IMR-90 (cell line): ENCODE data around the gene ANKRD13D. TPM values are rescaled to one million over a fixed set of nuclear protein-coding genes. Genes with fewer than 3 reads are reported as not detected.

ENCODE experiments used
- ATAC-seq: fragments of 200-7000 bp; cut with Tn5 transposase; 2 replicates; pipeline ENCODE4 v1.9.1; 2020; ENCODE audit warnings: low read depth, mild to moderate bottlenecking, moderate library complexity
- BruUV-seq: library from RNA; stranded (reverse); fragments of 400-500 nt; replicated peaks from 2 replicates; lab custom pipeline; 2021; lab: Mats Ljungman, UMichigan
- CTCF ChIA-PET: fragments of 300-600 bp; formaldehyde crosslinking; extraction: SDS; loops from one replicate; lab custom pipeline; 2021; ENCODE audit warnings: antibody characterized with exemption; lab: Yijun Ruan, JAX
- POLR2A ChIA-PET: fragments of 300-600 bp; sonication (Branson Sonifier 250); formaldehyde crosslinking; loops from one replicate; lab custom pipeline; 2022; ENCODE audit warnings: antibody characterized with exemption; ENCODE audit not compliant: unreplicated experiment; lab: Charles Lee
- DNase-seq: peaks from one replicate; pipeline ENCODE4 v3.0.0; 2013
- H2AFZ ChIP-seq: replicated peaks from 2 replicates; pipeline ENCODE3; 2013; ENCODE audit warnings: low read length, mild to moderate bottlenecking; ENCODE audit not compliant: poor library complexity
- H2AK5ac ChIP-seq: 2 replicates; pipeline ENCODE4 v1.6.1; 2013; ENCODE audit warnings: low read depth, low read length, inconsistent platforms
- H2AK9ac ChIP-seq: replicated peaks from 2 replicates; pipeline ENCODE3; 2013; ENCODE audit warnings: mild to moderate bottlenecking, low read depth, low read length, moderate library complexity; ENCODE audit not compliant: poor library complexity
- H2BK120ac ChIP-seq: 2 replicates; pipeline ENCODE4 v1.6.1; 2013; ENCODE audit warnings: low read depth, low read length, inconsistent platforms
- H2BK15ac ChIP-seq: 3 replicates; pipeline ENCODE4 v1.6.1; 2013; ENCODE audit warnings: low read depth, low read length, inconsistent platforms
- H2BK20ac ChIP-seq: 2 replicates; pipeline ENCODE4 v1.6.1; 2013; ENCODE audit warnings: low read depth, mild to moderate bottlenecking, inconsistent platforms, low read length, moderate library complexity
- H2BK5ac ChIP-seq: 2 replicates; pipeline ENCODE4 v1.6.1; 2013; ENCODE audit warnings: mild to moderate bottlenecking, low read depth, low read length, inconsistent platforms; ENCODE audit not compliant: poor library complexity, severe bottlenecking
- H3K14ac ChIP-seq: replicated peaks from 2 replicates; pipeline ENCODE4 v1.6.1; 2013; ENCODE audit warnings: low read depth, low read length, inconsistent platforms
- H3K18ac ChIP-seq: 2 replicates; pipeline ENCODE4 v1.6.1; 2013; ENCODE audit warnings: low read depth, low read length, control low read depth
- H3K23ac ChIP-seq: 2 replicates; pipeline ENCODE4 v1.6.1; 2013; ENCODE audit warnings: low read depth, low read length, inconsistent platforms
- H3K27ac ChIP-seq: 2 replicates; pipeline ENCODE4 v1.5.1; 2013; ENCODE audit warnings: mild to moderate bottlenecking, control low read depth, low read length; ENCODE audit not compliant: insufficient read depth
- H3K27me3 ChIP-seq: 2 replicates; pipeline ENCODE4 v1.6.1; 2013; ENCODE audit warnings: low read length; ENCODE audit not compliant: control insufficient read depth, insufficient read depth
- H3K36me3 ChIP-seq: 2 replicates; pipeline ENCODE4 v1.6.1; 2013; ENCODE audit warnings: low read length, mixed read lengths; ENCODE audit not compliant: control insufficient read depth, insufficient read depth
- H3K4ac ChIP-seq: 2 replicates; pipeline ENCODE4 v1.6.1; 2013; ENCODE audit warnings: low read depth, low read length, inconsistent platforms
- H3K4me1 ChIP-seq: 2 replicates; pipeline ENCODE4 v1.6.1; 2013; ENCODE audit warnings: low read length, mixed read lengths; ENCODE audit not compliant: control insufficient read depth, insufficient read depth
- H3K4me2 ChIP-seq: 2 replicates; pipeline ENCODE4 v1.6.1; 2013; ENCODE audit warnings: low read depth, mild to moderate bottlenecking, control low read depth, low read length, moderate library complexity
- H3K4me3 ChIP-seq: 2 replicates; pipeline ENCODE4 v1.5.1; 2013; ENCODE audit warnings: low read depth, mild to moderate bottlenecking, control low read depth, low read length, moderate library complexity; ENCODE audit not compliant: insufficient read depth
- H3K56ac ChIP-seq: 2 replicates; pipeline ENCODE4 v1.6.1; 2013; ENCODE audit warnings: low read length, inconsistent platforms; ENCODE audit not compliant: insufficient read depth; ENCODE audit errors: extremely low read depth
- H3K79me1 ChIP-seq, 2 experiments: 2 replicates each; pipeline ENCODE4 v1.6.1; 2013; ENCODE audit warnings: low read length in 2 of 2, inconsistent platforms in 1 of 2, low read depth in 1 of 2
- H3K9ac ChIP-seq: 2 replicates; pipeline ENCODE4 v1.6.1; 2013; ENCODE audit warnings: low read depth, low read length, control low read depth
- H3K9me1 ChIP-seq: 2 replicates; pipeline ENCODE4 v1.6.1; 2013; ENCODE audit warnings: low read length, inconsistent platforms; ENCODE audit not compliant: insufficient read depth
- H3K9me3 ChIP-seq: 2 replicates; pipeline ENCODE4 v1.6.1; 2013; ENCODE audit warnings: low read length; ENCODE audit not compliant: control insufficient read depth, insufficient read depth
- H4K20me1 ChIP-seq: 2 replicates; pipeline ENCODE4 v1.6.1; 2013; ENCODE audit warnings: low read length, inconsistent platforms; ENCODE audit not compliant: insufficient read depth
- H4K5ac ChIP-seq: 2 replicates; pipeline ENCODE4 v1.6.1; 2013; ENCODE audit warnings: mild to moderate bottlenecking, low read depth, low read length, control low read depth
- H4K8ac ChIP-seq, 2 experiments: 2 replicates each; pipeline ENCODE4 v1.6.1; 2013; ENCODE audit warnings: low read depth in 2 of 2, low read length in 2 of 2, control low read depth in 1 of 2, inconsistent platforms in 1 of 2
- H4K91ac ChIP-seq: 2 replicates; pipeline ENCODE4 v1.6.1; 2013; ENCODE audit warnings: low read depth, low read length, inconsistent platforms; ENCODE audit not compliant: insufficient read depth
- BHLHE40 ChIP-seq: fragments of 150-350 bp; IDR thresholded peaks from 2 replicates; pipeline ENCODE4 v1.6.1; 2016; ENCODE audit warnings: mild to moderate bottlenecking, low read depth, low read length
- CEBPB ChIP-seq: IDR thresholded peaks from 2 replicates; pipeline ENCODE4 v1.6.1; 2012; ENCODE audit warnings: low read depth, low read length, improper control_type of control experiment
- CHD1 ChIP-seq: IDR thresholded peaks from 2 replicates; pipeline ENCODE4 v1.6.1; 2012; ENCODE audit warnings: low read depth, low read length, improper control_type of control experiment
- MAZ ChIP-seq: IDR thresholded peaks from 2 replicates; pipeline ENCODE4 v1.6.1; 2012; ENCODE audit warnings: low read depth, mild to moderate bottlenecking, low read length, improper control_type of control experiment, moderate library complexity, borderline replicate concordance
- RAD21 ChIP-seq: IDR thresholded peaks from 2 replicates; pipeline ENCODE4 v1.6.1; 2012; ENCODE audit warnings: low read length, improper control_type of control experiment
- SMC3 ChIP-seq: fragments of 150-350 bp; IDR thresholded peaks from 2 replicates; pipeline ENCODE4 v1.6.1; 2016; ENCODE audit warnings: low read depth, mild to moderate bottlenecking, antibody characterized with exemption, low read length, moderate library complexity
- WGBS, 2 experiments: methylation state at CpG; one replicate each; pipeline versions ENCODE4 v1.1.5 to v1.1.7; 2013; ENCODE audit warnings: missing lambda C conversion rate in 2 of 2; ENCODE audit not compliant: insufficient read length in 1 of 2; ENCODE audit errors: extremely low coverage in 2 of 2; 5-methylcytosine and 5-hydroxymethylcytosine counted together
- dilution Hi-C: fragments of 300-500 bp; cut with HindIII; formaldehyde crosslinking; loops from one replicate; pipeline ENCODE4 v1.14.3; 2018; ENCODE audit warnings: low sequenced_read_pairs; ENCODE audit not compliant: unreplicated experiment
- in situ Hi-C: fragments of 300-500 bp; cut with MboI; formaldehyde crosslinking; loops from 3 replicates; pipeline ENCODE4 v1.14.3; 2019; ENCODE audit warnings: low sequenced_read_pairs, inconsistent platforms, mixed read lengths
- intact Hi-C: fragments of 100-400 bp; cut with micrococcal nuclease; formaldehyde crosslinking; loops from 2 replicates; pipeline ENCODE4 v1.10.0; 2022
- polyA plus RNA-seq, 3 experiments: library from polyadenylated mRNA; depleted of rRNA; stranded (reverse); fragments of >200 nt; gene quantifications; 2 replicates each; pipeline ENCODE4 v1.2.3, GENCODE V29; 2012; ENCODE audit warnings: low replicate concordance in 1 of 3
- total RNA-seq: library from RNA; depleted of rRNA; stranded (reverse); fragments of >200 nt; gene quantifications from 2 replicates; pipeline ENCODE4 v1.2.3, GENCODE V29; 2012
- TF ChIP-seq, protein P1 (sequence below): fragments of 150-350 bp; IDR thresholded peaks from 2 replicates; pipeline ENCODE4 v1.6.1; 2016; ENCODE audit warnings: low read depth, mild to moderate bottlenecking, low read length, moderate library complexity, borderline replicate concordance
- TF ChIP-seq, protein P2 (sequence below): conservative IDR thresholded peaks from 2 replicates; pipeline ENCODE4 v1.5.1; 2012; ENCODE audit warnings: mild to moderate bottlenecking, low read depth, low read length, improper control_type of control experiment

The ANKRD13D gene
- total and polyA plus RNA-seq, 2 of the 4 experiments (the other 2 are of a cell fraction) = 7.3 to 38.4 TPM

DNA sequence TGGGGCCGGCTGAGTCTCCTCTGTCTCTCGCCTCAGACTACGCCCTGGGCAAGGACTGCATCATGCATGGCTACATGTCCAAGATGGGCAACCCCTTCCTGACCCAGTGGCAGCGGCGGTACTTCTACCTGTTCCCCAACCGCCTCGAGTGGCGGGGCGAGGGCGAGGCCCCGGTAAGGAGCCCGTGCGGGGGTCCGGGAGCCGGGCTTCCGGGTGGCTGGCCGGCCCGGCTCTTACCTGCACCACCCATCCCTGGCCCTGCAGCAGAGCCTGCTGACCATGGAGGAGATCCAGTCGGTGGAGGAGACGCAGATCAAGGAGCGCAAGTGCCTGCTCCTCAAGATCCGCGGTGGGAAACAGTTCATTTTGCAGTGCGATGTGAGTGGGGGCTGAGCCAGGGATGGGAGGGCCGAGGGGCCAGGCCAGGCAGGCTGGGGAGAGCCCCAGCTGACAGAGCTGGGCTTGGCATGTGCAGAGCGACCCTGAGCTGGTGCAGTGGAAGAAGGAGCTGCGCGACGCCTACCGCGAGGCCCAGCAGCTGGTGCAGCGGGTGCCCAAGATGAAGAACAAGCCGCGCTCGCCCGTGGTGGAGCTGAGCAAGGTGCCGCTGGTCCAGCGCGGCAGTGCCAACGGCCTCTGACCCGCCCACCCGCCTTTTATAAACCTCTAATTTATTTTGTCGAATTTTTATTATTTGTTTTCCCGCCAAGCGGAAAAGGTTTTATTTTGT lies 4.1 kb upstream of the ANKRD13D start:
- Histone ChIP-seq H4K5ac (no peak overlapping the region), H3K18ac (no peak overlapping the region), H4K91ac (no peak overlapping the region), H2BK15ac (no peak overlapping the region), H3K9me1 (peaks cover 9% of the 10 kb centered on the region; the same call in 1 of the 2 replicates), H4K8ac (no peak overlapping the region), H3K56ac (no peak overlapping the region), H3K4me3 (no peak overlapping the region), H3K14ac (no peak overlapping the region), H3K23ac (no peak overlapping the region), H4K20me1 (no peaks in the 10 kb centered on the region), H2BK5ac (no peak overlapping the region), H3K4me1 (peaks cover 8% of the 10 kb centered on the region), H3K79me1 (peaks cover 3 to 29% of the 10 kb centered on the region in 2 experiments), H3K36me3 (peaks cover 59% of the 10 kb centered on the region), H3K27me3 (no peaks in the 10 kb centered on the region), H3K4me2 (no peak overlapping the region), H2BK120ac (no peak overlapping the region), H2BK20ac (no peak overlapping the region), H3K27ac (no peak overlapping the region), H3K4ac (no peak overlapping the region), H3K9ac (no peak overlapping the region), H2AK9ac (no peak overlapping the region), H2AK5ac (no peak overlapping the region), H2AFZ (no peak overlapping the region), H3K9me3 (no peaks in the 10 kb centered on the region)
- no TSS peak for BruUV-seq
- dilution Hi-C loops (no loop called here), in situ Hi-C loops (no loop called here), intact Hi-C loops (no loop called here)
- 95% methylated on average over 8 of the region's 45 CpGs; no CpG with 5 or more reads in 1 of the 2 experiments for WGBS, 2 experiments
- TF ChIP-seq, protein P1, sequence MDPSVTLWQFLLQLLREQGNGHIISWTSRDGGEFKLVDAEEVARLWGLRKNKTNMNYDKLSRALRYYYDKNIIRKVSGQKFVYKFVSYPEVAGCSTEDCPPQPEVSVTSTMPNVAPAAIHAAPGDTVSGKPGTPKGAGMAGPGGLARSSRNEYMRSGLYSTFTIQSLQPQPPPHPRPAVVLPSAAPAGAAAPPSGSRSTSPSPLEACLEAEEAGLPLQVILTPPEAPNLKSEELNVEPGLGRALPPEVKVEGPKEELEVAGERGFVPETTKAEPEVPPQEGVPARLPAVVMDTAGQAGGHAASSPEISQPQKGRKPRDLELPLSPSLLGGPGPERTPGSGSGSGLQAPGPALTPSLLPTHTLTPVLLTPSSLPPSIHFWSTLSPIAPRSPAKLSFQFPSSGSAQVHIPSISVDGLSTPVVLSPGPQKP = no peak
- TF ChIP-seq CHD1 (no peak), BHLHE40 (no peak), MAZ (no peak), RAD21 (no peak), CEBPB (no peak), SMC3 (no peak)
- TF ChIP-seq, protein P2, sequence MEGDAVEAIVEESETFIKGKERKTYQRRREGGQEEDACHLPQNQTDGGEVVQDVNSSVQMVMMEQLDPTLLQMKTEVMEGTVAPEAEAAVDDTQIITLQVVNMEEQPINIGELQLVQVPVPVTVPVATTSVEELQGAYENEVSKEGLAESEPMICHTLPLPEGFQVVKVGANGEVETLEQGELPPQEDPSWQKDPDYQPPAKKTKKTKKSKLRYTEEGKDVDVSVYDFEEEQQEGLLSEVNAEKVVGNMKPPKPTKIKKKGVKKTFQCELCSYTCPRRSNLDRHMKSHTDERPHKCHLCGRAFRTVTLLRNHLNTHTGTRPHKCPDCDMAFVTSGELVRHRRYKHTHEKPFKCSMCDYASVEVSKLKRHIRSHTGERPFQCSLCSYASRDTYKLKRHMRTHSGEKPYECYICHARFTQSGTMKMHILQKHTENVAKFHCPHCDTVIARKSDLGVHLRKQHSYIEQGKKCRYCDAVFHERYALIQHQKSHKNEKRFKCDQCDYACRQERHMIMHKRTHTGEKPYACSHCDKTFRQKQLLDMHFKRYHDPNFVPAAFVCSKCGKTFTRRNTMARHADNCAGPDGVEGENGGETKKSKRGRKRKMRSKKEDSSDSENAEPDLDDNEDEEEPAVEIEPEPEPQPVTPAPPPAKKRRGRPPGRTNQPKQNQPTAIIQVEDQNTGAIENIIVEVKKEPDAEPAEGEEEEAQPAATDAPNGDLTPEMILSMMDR = no peak
- ATAC-seq (no peak), DNase-seq (no peak)
- ChIA-PET CTCF (no interaction called here), POLR2A (no interaction called here)
